Endothelial cell of umbilical vein (primary cell): ENCODE measurements around the gene CCDC121.

Experiments
- CTCF ChIP-seq, 2 donors: IDR thresholded peaks; 1 replicate in 1 of 2; 2 replicates in 1 of 2; pipeline ENCODE4 v1.5.1; 2011; ENCODE audit warnings: low read length in 2 of 2, mild to moderate bottlenecking in 2 of 2, moderate library complexity in 2 of 2, control low read depth in 1 of 2, inconsistent platforms in 1 of 2, low read depth in 1 of 2; ENCODE audit not compliant: insufficient read depth in 1 of 2; ENCODE audit errors: extremely low read depth in 1 of 2
- EZH2 ChIP-seq: IDR thresholded peaks from 2 replicates; pipeline ENCODE4 v1.6.1; 2012; ENCODE audit warnings: borderline replicate concordance, low read depth, mild to moderate bottlenecking, moderate library complexity, low read length, inconsistent platforms; ENCODE audit not compliant: severe bottlenecking
- FOS ChIP-seq: IDR thresholded peaks from 2 replicates; pipeline ENCODE4 v1.6.1; 2011; ENCODE audit warnings: mild to moderate bottlenecking, low read length, moderate library complexity, borderline replicate concordance; ENCODE audit not compliant: insufficient read depth
- GATA2 ChIP-seq: IDR thresholded peaks from 2 replicates; pipeline ENCODE4 v1.7.0; 2011; ENCODE audit warnings: low read depth, mild to moderate bottlenecking, moderate library complexity, mixed read lengths, low read length; ENCODE audit not compliant: insufficient read length, insufficient read depth
- JUN ChIP-seq: IDR thresholded peaks from 2 replicates; pipeline ENCODE4 v1.6.1; 2011; ENCODE audit warnings: borderline replicate concordance, low read depth; ENCODE audit not compliant: insufficient read length, insufficient read depth
- MAX ChIP-seq: IDR thresholded peaks from 2 replicates; pipeline ENCODE4 v1.6.1; 2011; ENCODE audit not compliant: insufficient read depth, insufficient read length
- MYC ChIP-seq: IDR thresholded peaks from one replicate; pipeline ENCODE4 v1.6.1; 2011; ENCODE audit warnings: mild to moderate bottlenecking, low read depth, low read length
- POLR2A ChIP-seq: IDR thresholded peaks from 2 replicates; pipeline ENCODE4 v1.6.1; 2012; ENCODE audit warnings: low read depth, mild to moderate bottlenecking, control low read depth, low read length
- POLR2AphosphoS5 ChIP-seq: IDR thresholded peaks from 2 replicates; pipeline ENCODE4 v1.6.1; 2012; ENCODE audit warnings: low read depth, mild to moderate bottlenecking, control low read depth, low read length, moderate library complexity; ENCODE audit not compliant: insufficient read depth

- TF ChIP-seq CTCF (IDR thresholded peaks at IDR 0.05; ENCODE audit: extremely low read depth in 1 of 2, insufficient read depth in 1 of 2, low read depth in 1 of 2, low read length in 2 of 2) (no peak), POLR2A (no peak), POLR2AphosphoS5 (no peak), EZH2 (no peak), MAX (no peak), FOS (no peak), JUN (no peak), GATA2 (no peak), MYC (no peak)
Observed at GRCh38 chr2:27613985-27614384, 14.8 kb downstream of the CCDC121 start.
